ENCODE measurements around the gene CASTOR2. TPM values are rescaled to one million over a fixed set of nuclear protein-coding genes. Genes with fewer than 3 reads are reported as not detected.
"Not testable (repeated sequence)": the region's sequence is repeated elsewhere in the genome, so short reads cannot be mapped to it uniquely, and the experiment has no call there.

The CASTOR2 gene
- total and polyA plus RNA-seq, 9 donors, result 7.7 to 13.0 (median 9.8) TPM

DNA sequence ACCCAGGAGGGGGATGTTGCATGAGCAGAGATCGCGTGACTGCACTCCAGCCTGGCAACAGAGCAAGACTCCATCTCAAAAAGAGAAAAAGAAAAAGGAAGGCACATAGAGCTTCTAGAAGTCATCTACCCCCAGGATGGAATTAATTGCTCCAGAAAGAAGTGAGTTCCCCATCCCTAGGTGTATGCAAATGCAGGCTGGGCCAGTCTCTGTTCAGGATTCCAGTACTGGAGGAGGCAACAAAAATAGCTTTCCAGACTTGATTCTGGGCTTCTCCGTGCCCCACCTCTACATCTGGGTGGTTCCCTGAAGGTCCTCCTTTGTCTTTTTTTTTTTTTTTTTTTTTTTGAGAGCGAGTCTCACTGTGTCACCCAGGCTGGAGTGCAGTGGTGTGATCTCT lies 28.6 kb downstream of the CASTOR2 start:
- no peak overlapping the region for H3K4me3 ChIP-seq (ENCODE audit: low read length)
- H3K27me3 ChIP-seq (ENCODE audit: control insufficient read depth, insufficient read depth, low read length), result no peaks in the 10 kb centered on the region
- H3K9me3 ChIP-seq (replicated peaks; ENCODE audit: control insufficient read depth, low read depth, low read length), result no peaks in the 10 kb centered on the region
- no peaks in the 10 kb centered on the region for H3K36me3 ChIP-seq (ENCODE audit: control insufficient read depth, insufficient read depth, low read length)
- peaks cover 22% of the 10 kb centered on the region for H3K4me1 ChIP-seq (ENCODE audit: control insufficient read depth, insufficient read depth, low read length)
- DNase-seq, result no peak
- no peak overlapping the region for H3K27ac ChIP-seq (ENCODE audit: low read length)
- 100% methylated on average over 2 of the region's 4 CpGs for WGBS (ENCODE audit: insufficient coverage)

DNA sequence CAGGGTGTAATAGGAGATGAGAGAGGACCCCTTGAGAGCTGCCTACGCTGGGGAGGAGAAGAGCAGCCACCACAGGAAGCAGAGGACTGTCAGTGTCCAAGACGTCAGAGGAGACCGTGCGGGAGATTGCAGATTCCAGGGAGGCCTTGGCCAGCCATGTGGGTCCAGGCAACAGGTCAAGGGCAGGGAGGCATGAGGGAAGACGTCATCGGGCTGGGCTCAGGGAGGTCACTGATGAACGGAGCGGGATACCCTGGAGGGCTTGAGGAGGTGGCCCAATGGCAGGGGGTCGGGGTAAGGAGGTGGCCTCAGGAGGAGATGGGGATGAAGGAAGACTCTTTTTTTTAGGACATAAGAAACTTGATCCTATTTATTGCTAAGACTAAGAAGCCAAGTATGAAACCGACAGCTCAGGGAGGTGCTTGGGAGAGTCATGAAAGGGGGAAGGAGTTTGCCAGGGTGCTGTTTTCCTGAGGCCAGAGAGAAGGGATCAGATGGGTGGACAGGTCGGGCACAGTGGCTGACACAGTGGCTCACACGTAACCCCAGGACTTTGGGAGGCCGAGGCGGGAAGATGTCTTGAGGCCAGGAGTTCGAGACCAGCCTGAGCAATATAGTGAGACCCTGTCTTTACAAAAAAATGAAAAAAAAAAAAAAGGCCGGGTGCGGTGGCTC lies 30.5 kb downstream of the CASTOR2 start:
- Histone ChIP-seq H3K4me1 (ENCODE audit: control insufficient read depth, insufficient read depth, low read length) (peaks cover 22% of the 10 kb centered on the region), H3K27ac (ENCODE audit: low read length) (peak overlapping the region; percentile 74)
- not testable (repeated sequence) for DNase-seq; H3K36me3 ChIP-seq (ENCODE audit: control insufficient read depth, insufficient read depth, low read length); H3K27me3 ChIP-seq (ENCODE audit: control insufficient read depth, insufficient read depth, low read length); H3K9me3 ChIP-seq (replicated peaks; ENCODE audit: control insufficient read depth, low read depth, low read length); H3K4me3 ChIP-seq (ENCODE audit: low read length)
- WGBS (ENCODE audit: insufficient coverage), result 61% methylated on average over 12 of the region's 17 CpGs

DNA sequence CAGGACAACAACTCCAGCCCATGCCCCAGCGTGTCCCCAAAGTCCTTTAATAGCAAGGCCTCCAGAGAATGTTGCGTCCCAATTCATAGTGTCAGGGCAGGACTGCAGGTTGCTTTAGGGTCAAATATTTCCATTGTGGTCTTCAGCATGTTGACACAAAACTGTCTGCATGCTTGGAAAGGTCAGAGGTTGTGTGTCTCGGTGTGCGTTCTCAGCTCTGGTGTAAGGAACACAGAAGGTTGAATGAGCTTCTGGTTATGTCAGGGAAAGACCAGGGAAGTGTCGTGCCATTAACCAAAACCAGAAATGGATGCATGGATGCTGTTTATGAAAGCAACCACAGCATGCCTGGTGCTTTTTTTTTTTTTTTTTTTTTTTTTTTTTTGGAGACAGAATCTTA lies 31.9 kb downstream of the CASTOR2 start:
- H3K4me1 ChIP-seq (ENCODE audit: control insufficient read depth, insufficient read depth, low read length), result peaks cover 22% of the 10 kb centered on the region
- not testable (repeated sequence) for H3K36me3 ChIP-seq (ENCODE audit: control insufficient read depth, insufficient read depth, low read length); H3K27ac ChIP-seq (ENCODE audit: low read length); H3K9me3 ChIP-seq (replicated peaks; ENCODE audit: control insufficient read depth, low read depth, low read length); DNase-seq; H3K27me3 ChIP-seq (ENCODE audit: control insufficient read depth, insufficient read depth, low read length); H3K4me3 ChIP-seq (ENCODE audit: low read length)
- WGBS (ENCODE audit: insufficient coverage), result 93% methylated on average over 3 of the region's 5 CpGs

DNA sequence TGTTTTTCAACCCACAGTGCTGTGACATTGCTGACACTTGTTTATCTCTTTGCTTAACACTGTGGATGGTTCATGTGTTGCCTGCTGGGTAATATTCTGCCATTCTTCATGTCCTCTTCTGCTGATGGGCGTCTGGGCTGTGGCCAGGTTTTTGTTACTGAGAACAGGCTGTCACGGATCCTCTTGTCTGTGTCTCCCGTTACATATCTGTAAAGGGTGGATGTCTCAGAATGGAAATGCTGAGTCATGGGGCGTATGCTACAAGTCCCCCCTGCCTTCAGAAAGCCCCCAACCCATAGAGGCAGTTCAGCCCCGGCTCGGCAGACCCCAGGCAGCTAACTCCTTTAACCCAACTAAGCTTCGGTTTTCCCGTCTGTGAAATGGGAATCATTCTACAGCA lies 33.3 kb downstream of the CASTOR2 start:
- H3K27me3 ChIP-seq (ENCODE audit: control insufficient read depth, insufficient read depth, low read length); H3K9me3 ChIP-seq (replicated peaks; ENCODE audit: control insufficient read depth, low read depth, low read length); H3K4me3 ChIP-seq (ENCODE audit: low read length); H3K36me3 ChIP-seq (ENCODE audit: control insufficient read depth, insufficient read depth, low read length): not testable (repeated sequence)
- peak; percentile 39 for DNase-seq
- WGBS (ENCODE audit: insufficient coverage), result no CpG with 5 or more reads among the region's 8 CpGs
- Histone ChIP-seq H3K27ac (ENCODE audit: low read length) (peak overlapping the region; percentile 47), H3K4me1 (ENCODE audit: control insufficient read depth, insufficient read depth, low read length) (peaks cover 18% of the 10 kb centered on the region)

DNA sequence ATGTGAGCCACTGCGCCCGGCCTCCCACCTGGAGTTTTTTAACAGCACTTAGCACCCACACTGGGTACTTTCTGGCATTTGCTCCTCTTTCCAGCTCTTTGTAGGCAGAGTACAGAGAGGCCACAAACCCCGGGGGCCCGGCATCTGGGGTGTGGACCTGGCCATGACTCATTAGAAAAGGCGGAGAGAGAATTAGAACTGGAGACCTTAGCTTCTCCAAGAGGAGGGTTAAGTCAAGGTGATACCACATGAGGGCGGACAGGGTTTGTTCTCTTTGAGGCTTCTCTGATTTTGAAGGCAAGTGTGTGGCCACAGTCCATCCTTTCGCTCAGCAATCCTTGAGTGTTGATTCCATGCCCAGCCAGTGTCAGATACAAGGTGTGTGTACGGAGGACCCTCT lies 36.9 kb downstream of the CASTOR2 start:
- H3K27ac ChIP-seq (ENCODE audit: low read length), result not testable (repeated sequence)
- WGBS (ENCODE audit: insufficient coverage), result 90% methylated on average over 6 of the region's 8 CpGs

DNA sequence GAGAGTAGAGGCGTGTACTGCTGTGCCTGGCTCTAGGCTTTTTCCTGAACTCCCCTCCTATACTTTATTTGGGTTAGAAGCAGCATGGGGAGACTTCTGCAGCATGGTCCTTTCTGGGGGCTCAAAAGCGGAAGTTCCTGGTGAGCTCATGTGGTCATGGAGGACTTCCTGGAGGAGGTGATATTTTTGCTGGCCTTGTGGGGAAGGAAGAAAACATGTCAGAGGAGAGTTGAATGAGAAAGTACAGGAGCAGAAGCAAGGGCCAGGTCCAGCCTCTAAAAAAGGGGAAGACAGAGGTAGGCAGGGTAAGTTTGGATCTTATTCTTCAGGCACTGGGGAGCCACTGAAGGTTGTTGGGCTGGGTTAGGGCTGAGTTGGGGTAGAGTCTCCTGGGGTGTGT lies 45.5 kb downstream of the CASTOR2 start:
- Histone ChIP-seq H3K27ac (ENCODE audit: low read length) (no peak overlapping the region), H3K36me3 (ENCODE audit: control insufficient read depth, insufficient read depth, low read length) (peaks cover 9% of the 10 kb centered on the region), H3K27me3 (ENCODE audit: control insufficient read depth, insufficient read depth, low read length) (no peaks in the 10 kb centered on the region), H3K4me3 (ENCODE audit: low read length) (no peak overlapping the region), H3K9me3 (replicated peaks; ENCODE audit: control insufficient read depth, low read depth, low read length) (no peaks in the 10 kb centered on the region), H3K4me1 (ENCODE audit: control insufficient read depth, insufficient read depth, low read length) (peaks cover 2% of the 10 kb centered on the region)
- no peak for DNase-seq
- 89% methylated on average over 1 of the region's 2 CpGs for WGBS (ENCODE audit: insufficient coverage)

More for the DNA sequence above, 36.9 kb downstream of the CASTOR2 start:
- not testable (repeated sequence) for DNase-seq; H3K4me3 ChIP-seq (ENCODE audit: low read length); H3K4me1 ChIP-seq (ENCODE audit: control insufficient read depth, insufficient read depth, low read length); H3K36me3 ChIP-seq (ENCODE audit: control insufficient read depth, insufficient read depth, low read length); H3K27me3 ChIP-seq (ENCODE audit: control insufficient read depth, insufficient read depth, low read length); H3K9me3 ChIP-seq (replicated peaks; ENCODE audit: control insufficient read depth, low read depth, low read length)

DNA sequence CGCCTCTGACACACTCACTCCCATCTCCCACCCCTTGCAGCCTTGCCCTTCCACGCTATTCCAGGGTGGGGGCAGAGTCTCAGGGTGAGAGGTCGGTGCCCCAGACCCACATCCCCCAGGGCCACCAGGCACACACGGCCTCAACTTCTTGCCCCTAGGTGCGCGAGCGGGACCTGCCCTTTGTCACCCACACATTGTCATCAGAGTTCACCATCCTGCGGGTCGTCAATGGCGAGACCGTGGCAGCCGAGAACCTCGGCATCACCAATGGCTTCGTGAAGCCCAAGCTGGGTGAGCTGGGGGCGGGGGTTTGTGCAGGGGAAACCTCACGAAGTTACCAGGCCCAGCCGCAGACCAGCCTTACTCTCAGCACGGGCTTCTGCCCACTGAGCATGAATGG lies 53.3 kb downstream of the CASTOR2 start:
- Histone ChIP-seq H3K36me3 (ENCODE audit: control insufficient read depth, insufficient read depth, low read length) (peaks cover 41% of the 10 kb centered on the region), H3K9me3 (replicated peaks; ENCODE audit: control insufficient read depth, low read depth, low read length) (no peaks in the 10 kb centered on the region), H3K4me3 (ENCODE audit: low read length) (no peak overlapping the region), H3K4me1 (ENCODE audit: control insufficient read depth, insufficient read depth, low read length) (peaks cover 2% of the 10 kb centered on the region), H3K27me3 (ENCODE audit: control insufficient read depth, insufficient read depth, low read length) (no peaks in the 10 kb centered on the region), H3K27ac (ENCODE audit: low read length) (no peak overlapping the region)
- DNase-seq, result no peak
- 96% methylated on average over 13 of the region's 18 CpGs for WGBS (ENCODE audit: insufficient coverage)

DNA sequence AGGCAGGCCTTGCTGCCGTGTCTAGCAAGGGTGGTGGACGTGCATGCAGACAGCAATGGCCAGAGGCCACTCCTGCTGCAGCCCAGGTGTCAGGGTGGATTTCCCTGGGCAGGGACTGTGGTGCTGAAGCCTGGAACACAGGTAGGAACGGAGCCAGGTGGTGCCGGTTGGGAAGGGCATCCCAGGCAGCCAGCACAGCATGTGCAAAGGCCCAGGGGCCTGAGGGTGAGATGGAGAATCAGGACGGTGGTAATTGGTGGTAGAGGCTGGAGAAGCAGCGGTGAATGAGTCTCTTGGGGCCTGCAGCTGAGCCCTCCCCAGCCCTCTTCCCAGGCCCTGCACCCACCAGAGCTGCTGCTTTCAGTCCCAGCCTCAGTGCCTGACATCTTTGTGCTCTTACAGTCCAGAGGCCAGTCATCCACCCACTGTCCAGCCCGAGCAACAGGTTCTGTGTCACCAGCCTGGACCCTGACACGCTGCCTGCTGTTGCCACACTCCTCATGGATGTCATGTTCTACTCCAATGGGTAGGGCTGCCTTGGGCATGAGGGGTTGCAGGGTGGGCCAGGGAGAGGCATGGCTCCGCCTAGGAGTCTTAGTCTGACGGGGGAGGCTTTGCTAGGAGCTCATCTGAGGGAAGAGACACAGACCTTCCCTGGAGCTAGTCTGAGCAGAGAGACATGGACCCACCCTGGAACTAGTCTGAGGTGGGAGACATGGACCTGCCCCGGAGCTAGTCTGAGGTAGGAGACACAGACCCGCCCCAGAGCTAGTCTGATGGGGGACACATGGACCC lies 54.3 kb downstream of the CASTOR2 start:
- no peaks in the 10 kb centered on the region for H3K9me3 ChIP-seq (replicated peaks; ENCODE audit: control insufficient read depth, low read depth, low read length)
- no peak overlapping the region for H3K27ac ChIP-seq (ENCODE audit: low read length)
- 93% methylated on average over 9 of the region's 12 CpGs for WGBS (ENCODE audit: insufficient coverage)
- no peak for DNase-seq
- H3K27me3 ChIP-seq (ENCODE audit: control insufficient read depth, insufficient read depth, low read length), result no peaks in the 10 kb centered on the region
- no peak overlapping the region for H3K4me3 ChIP-seq (ENCODE audit: low read length)
- H3K36me3 ChIP-seq (ENCODE audit: control insufficient read depth, insufficient read depth, low read length), result peaks cover 46% of the 10 kb centered on the region
- peaks cover 2% of the 10 kb centered on the region for H3K4me1 ChIP-seq (ENCODE audit: control insufficient read depth, insufficient read depth, low read length)

DNA sequence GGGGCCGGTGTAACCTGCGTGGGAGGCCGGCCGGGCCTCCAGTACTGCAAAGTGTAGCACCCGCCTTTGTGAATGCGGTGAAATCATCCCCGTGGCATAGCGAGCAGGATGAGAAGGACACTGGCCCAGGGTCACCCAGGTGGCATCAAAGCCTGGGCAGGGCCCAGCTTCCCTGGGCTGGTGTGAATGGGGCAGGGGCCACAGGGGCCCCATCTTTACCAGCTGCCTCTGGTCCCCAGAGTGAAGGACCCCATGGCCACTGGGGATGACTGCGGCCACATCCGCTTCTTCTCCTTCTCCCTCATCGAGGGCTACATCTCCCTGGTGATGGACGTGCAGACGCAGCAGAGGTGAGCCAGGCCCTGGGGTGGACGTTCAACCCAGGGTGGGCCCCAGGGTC lies 55.3 kb downstream of the CASTOR2 start:
- H3K27me3 ChIP-seq (ENCODE audit: control insufficient read depth, insufficient read depth, low read length), result no peaks in the 10 kb centered on the region
- no peak overlapping the region for H3K4me3 ChIP-seq (ENCODE audit: low read length)
- peaks cover 53% of the 10 kb centered on the region for H3K36me3 ChIP-seq (ENCODE audit: control insufficient read depth, insufficient read depth, low read length)
- no peak overlapping the region for H3K27ac ChIP-seq (ENCODE audit: low read length)
- no peaks in the 10 kb centered on the region for H3K4me1 ChIP-seq (ENCODE audit: control insufficient read depth, insufficient read depth, low read length)
- DNase-seq, result no peak
- 93% methylated on average over 8 of the region's 14 CpGs for WGBS (ENCODE audit: insufficient coverage)
- H3K9me3 ChIP-seq (replicated peaks; ENCODE audit: control insufficient read depth, low read depth, low read length), result no peaks in the 10 kb centered on the region

DNA sequence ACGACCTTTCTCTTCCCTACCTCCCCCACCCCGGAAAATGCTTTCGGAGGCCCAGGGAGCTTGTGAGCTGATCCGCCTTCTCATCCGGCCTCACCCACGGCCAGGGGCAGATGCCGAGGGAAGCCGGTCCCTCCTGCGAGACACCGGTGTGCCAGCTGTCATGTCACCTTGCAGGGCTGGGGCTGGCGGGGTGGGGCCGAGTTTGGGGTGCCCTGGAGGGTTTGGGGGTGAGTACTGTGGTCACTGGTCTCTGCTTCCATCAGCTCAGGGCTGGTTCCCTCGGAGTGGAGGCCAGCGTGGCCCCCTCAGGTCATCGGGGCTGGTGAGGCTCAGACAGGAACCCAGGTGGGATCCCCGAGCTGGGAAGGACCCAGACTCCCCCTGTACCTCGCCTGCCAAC lies 60.4 kb downstream of the CASTOR2 start:
- no peak overlapping the region for H3K4me3 ChIP-seq (ENCODE audit: low read length)
- no peaks in the 10 kb centered on the region for H3K27me3 ChIP-seq (ENCODE audit: control insufficient read depth, insufficient read depth, low read length)
- DNase-seq, result no peak
- peaks cover 62% of the 10 kb centered on the region for H3K36me3 ChIP-seq (ENCODE audit: control insufficient read depth, insufficient read depth, low read length)
- H3K27ac ChIP-seq (ENCODE audit: low read length), result no peak overlapping the region
- H3K4me1 ChIP-seq (ENCODE audit: control insufficient read depth, insufficient read depth, low read length), result no peaks in the 10 kb centered on the region
- H3K9me3 ChIP-seq (replicated peaks; ENCODE audit: control insufficient read depth, low read depth, low read length), result no peaks in the 10 kb centered on the region
- WGBS (ENCODE audit: insufficient coverage), result 92% methylated on average over 16 of the region's 17 CpGs

Measured in muscle of leg (tissue), 11 donors.